SJCRH30 (cell line): Measurements from ENCODE around the gene TMEM250. TPM values are rescaled to one million over a fixed set of nuclear protein-coding genes. Genes with fewer than 3 reads are reported as not detected.
A peak's percentile ranks its signal among the peaks of the same experiment; 100 is the strongest.

Experiments used
- DNase-seq, 2 experiments: peaks; one replicate each; pipeline ENCODE4 v3.0.0-alpha.2; 2015 to 2020
- H3K27ac ChIP-seq: fragments of 250-450 bp; sonication (Bioruptor Pico); 2 replicates; pipeline ENCODE4 v1.5.1; 2020; ENCODE audit warnings: mild to moderate bottlenecking, moderate library complexity
- H3K27me3 ChIP-seq: fragments of 250-450 bp; sonication (Bioruptor Pico); 2 replicates; pipeline ENCODE4 v1.5.1; 2020; ENCODE audit warnings: mild to moderate bottlenecking, moderate library complexity
- H3K36me3 ChIP-seq: fragments of 250-450 bp; sonication (Bioruptor Pico); 2 replicates; pipeline ENCODE4 v1.5.1; 2020; ENCODE audit warnings: mild to moderate bottlenecking, moderate library complexity
- H3K4me1 ChIP-seq: fragments of 250-450 bp; sonication (Bioruptor Pico); 2 replicates; pipeline ENCODE4 v1.5.1; 2020; ENCODE audit warnings: mild to moderate bottlenecking, moderate library complexity
- H3K4me3 ChIP-seq: fragments of 250-450 bp; sonication (Bioruptor Pico); 2 replicates; pipeline ENCODE4 v1.5.1; 2020; ENCODE audit warnings: mild to moderate bottlenecking, moderate library complexity
- H3K9me3 ChIP-seq: fragments of 250-450 bp; sonication (Bioruptor Pico); replicated peaks from 2 replicates; pipeline ENCODE4 v1.5.1; 2020; ENCODE audit warnings: mild to moderate bottlenecking, moderate library complexity
- total RNA-seq: library from RNA; depleted of rRNA; stranded (reverse); fragments of >200 nt; shearing (Covaris generic); gene quantifications from 2 replicates; pipeline ENCODE4 v1.2.3, GENCODE V29; 2014

TMEM250 gene
- total RNA-seq, 1 experiment from 2014 or later, result 34.0 TPM

DNA sequence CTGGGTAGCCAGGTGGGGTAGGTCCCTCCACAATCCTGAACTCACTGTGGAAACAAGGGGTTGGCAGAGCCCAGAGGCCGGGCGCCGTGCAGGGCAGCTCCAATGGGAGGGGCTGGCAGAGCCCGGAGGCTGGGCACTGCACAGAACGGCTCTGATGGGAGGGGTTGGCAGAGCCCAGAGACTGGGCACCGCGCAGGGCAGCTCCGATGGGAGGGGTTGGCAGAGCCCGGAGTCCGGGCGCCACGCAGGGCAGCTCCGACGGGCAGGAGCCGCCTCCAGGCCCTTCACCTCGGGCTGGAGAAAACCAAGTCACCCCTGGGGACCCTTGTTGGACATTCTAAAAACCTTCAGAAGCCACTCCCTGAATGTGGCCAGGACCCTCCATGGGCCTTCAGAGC lies 32.9 kb downstream of the TMEM250 start:
- H3K9me3 ChIP-seq, result no peaks in the 10 kb centered on the region
- no peak overlapping the region for H3K27ac ChIP-seq
- no peak for DNase-seq
- no peaks in the 10 kb centered on the region for H3K36me3 ChIP-seq
- H3K27me3 ChIP-seq, result no peaks in the 10 kb centered on the region; the same call in 1 of the 2 replicates
- H3K4me3 ChIP-seq, result no peak overlapping the region
- peaks cover 23% of the 10 kb centered on the region for H3K4me1 ChIP-seq

- Histone ChIP-seq H3K4me1 (peaks cover 30% of the 10 kb centered on the region), H3K4me3 (no peak overlapping the region), H3K27me3 (no peaks in the 10 kb centered on the region; the same call in 1 of the 2 replicates)
These were observed 34.4 kb downstream of the TMEM250 start for GRCh38 chr9:136084063-136084944.

GRCh38 chr9:136083558-136084062 lies 35.1 kb downstream of the TMEM250 start:
- H3K4me3 ChIP-seq, result no peak overlapping the region
- H3K36me3 ChIP-seq, result no peaks in the 10 kb centered on the region
- H3K4me1 ChIP-seq, result peaks cover 29% of the 10 kb centered on the region
- no peak overlapping the region for H3K27ac ChIP-seq
- peak in 1 of 2 experiments; percentile 2 for DNase-seq
- H3K27me3 ChIP-seq, result no peaks in the 10 kb centered on the region
- no peaks in the 10 kb centered on the region for H3K9me3 ChIP-seq

More at GRCh38 chr9:136084063-136084944, 34.4 kb downstream of the TMEM250 start:
- no peaks in the 10 kb centered on the region for H3K36me3 ChIP-seq
- DNase-seq, result peak in 1 of 2 experiments; percentile 2
- no peak overlapping the region for H3K27ac ChIP-seq
- H3K9me3 ChIP-seq, result no peaks in the 10 kb centered on the region

- H3K27me3 ChIP-seq, result no peaks in the 10 kb centered on the region
- no peak overlapping the region for H3K27ac ChIP-seq
- peaks cover 29% of the 10 kb centered on the region for H3K4me1 ChIP-seq
- DNase-seq, result peak in 1 of 2 experiments; percentile 2
- H3K9me3 ChIP-seq, result no peaks in the 10 kb centered on the region
- no peak overlapping the region for H3K4me3 ChIP-seq
- no peaks in the 10 kb centered on the region for H3K36me3 ChIP-seq
These were observed 35.9 kb downstream of the TMEM250 start for GRCh38 chr9:136082496-136083361.

DNA sequence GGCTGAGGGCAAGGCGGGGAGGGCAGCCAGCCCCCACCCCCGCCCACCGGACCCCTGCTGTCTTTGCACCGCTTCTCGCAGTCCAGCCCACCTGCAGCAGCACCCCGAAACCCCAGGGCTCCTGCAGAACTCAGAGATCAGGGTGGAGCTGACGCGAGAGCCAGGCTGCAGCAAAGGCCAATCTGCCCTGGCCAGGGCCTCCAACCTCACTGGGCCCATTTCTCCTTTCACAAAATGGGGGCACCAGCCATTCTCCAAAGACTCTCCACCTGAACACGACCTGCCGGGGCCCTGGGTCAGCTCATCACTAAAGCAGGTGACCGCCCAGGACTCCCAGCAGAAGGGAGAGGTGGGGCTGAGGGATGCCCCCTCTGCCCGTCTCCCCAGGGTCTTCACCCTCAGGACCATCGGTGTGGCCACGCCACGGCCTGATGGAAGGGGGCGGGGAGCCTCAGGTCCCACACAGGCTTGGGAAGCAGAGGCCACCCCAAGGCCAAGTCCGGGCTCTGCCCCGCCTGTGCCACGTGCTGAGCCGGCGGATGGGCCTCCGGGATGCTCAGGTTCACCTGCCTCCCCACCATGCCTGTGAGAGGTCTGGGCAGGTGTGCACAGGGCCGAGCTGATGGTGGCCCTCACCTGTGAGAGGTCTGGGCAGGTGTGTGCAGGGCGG lies 36.7 kb downstream of the TMEM250 start:
- Histone ChIP-seq H3K27ac (no peak overlapping the region), H3K27me3 (no peaks in the 10 kb centered on the region), H3K9me3 (no peaks in the 10 kb centered on the region), H3K4me3 (no peak overlapping the region), H3K4me1 (peaks cover 29% of the 10 kb centered on the region), H3K36me3 (no peaks in the 10 kb centered on the region)
- peak in 1 of 2 experiments; percentile 6 for DNase-seq

GRCh38 chr9:136081113-136081825 lies 37.4 kb downstream of the TMEM250 start:
- H3K4me3 ChIP-seq, result no peak overlapping the region
- peaks cover 29% of the 10 kb centered on the region for H3K4me1 ChIP-seq
- peak; percentile 85 to 94 for DNase-seq
- H3K27me3 ChIP-seq, result no peaks in the 10 kb centered on the region
- no peaks in the 10 kb centered on the region for H3K9me3 ChIP-seq
- no peaks in the 10 kb centered on the region for H3K36me3 ChIP-seq
- no peak overlapping the region for H3K27ac ChIP-seq

- Histone ChIP-seq H3K36me3 (no peaks in the 10 kb centered on the region), H3K4me3 (no peak overlapping the region), H3K27ac (no peak overlapping the region), H3K27me3 (no peaks in the 10 kb centered on the region), H3K4me1 (peaks cover 29% of the 10 kb centered on the region), H3K9me3 (no peaks in the 10 kb centered on the region)
- no peak for DNase-seq
These were observed 38.0 kb downstream of the TMEM250 start for GRCh38 chr9:136080716-136081112.

DNA sequence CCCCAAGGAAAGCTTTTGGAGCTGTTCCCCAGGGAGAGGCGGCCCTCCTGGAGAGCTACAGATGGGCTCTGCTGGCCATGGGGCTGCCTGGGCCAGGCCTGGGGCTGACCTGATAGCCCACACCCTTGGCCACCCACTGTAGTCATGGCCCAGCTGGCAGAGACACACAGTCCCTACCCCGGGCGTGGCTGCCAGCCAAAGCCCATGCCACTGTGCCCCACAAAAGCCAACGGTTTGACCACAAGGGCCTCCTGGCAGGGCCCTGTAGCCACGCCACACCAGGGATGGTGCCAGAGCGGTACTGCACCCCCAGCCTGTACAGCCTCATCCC lies 38.8 kb downstream of the TMEM250 start:
- H3K27me3 ChIP-seq, result no peaks in the 10 kb centered on the region
- H3K9me3 ChIP-seq, result no peaks in the 10 kb centered on the region
- no peak overlapping the region for H3K27ac ChIP-seq
- no peaks in the 10 kb centered on the region for H3K36me3 ChIP-seq
- H3K4me3 ChIP-seq, result no peak overlapping the region
- peaks cover 29% of the 10 kb centered on the region for H3K4me1 ChIP-seq
- DNase-seq, result peak in 1 of 2 experiments; percentile 73

DNA sequence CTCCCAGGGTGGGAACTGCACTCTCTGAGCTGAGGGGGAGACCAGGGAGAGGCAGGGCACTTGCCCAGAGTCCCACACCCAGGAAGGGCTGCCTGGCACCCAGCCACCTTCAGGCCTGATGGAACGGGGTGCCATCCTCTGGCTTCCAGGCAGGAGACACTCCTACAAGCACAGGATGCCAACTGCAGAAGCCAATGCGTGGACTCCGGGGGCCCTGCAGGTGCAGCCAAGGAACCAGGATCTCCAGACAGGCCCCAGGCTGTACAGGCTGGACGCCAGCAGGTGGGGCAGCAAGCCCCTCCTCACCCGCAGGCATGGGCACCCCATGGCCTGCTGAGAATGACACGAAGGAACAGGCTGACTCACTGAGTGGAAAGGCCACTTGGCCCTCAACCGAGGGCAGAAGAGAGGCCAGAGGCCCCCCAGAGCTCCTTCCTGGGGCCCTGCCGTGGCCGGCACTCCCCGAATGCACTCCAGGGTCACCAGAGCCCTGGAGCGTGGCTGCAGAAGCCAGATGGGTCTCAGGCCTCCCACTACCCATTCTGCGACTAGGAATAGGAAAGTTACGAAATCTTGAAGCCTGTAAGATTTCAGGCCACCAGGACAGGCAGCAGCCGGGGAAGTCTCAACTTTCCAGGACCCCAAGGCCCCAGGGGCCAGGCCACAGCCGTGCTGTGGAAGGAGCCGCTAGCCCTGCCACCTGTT lies 39.3 kb downstream of the TMEM250 start:
- no peaks in the 10 kb centered on the region for H3K36me3 ChIP-seq
- H3K27me3 ChIP-seq, result no peaks in the 10 kb centered on the region
- no peak overlapping the region for H3K4me3 ChIP-seq
- H3K9me3 ChIP-seq, result no peaks in the 10 kb centered on the region
- DNase-seq, result peak; percentile 11 to 82
- no peak overlapping the region for H3K27ac ChIP-seq
- H3K4me1 ChIP-seq, result peaks cover 29% of the 10 kb centered on the region

DNA sequence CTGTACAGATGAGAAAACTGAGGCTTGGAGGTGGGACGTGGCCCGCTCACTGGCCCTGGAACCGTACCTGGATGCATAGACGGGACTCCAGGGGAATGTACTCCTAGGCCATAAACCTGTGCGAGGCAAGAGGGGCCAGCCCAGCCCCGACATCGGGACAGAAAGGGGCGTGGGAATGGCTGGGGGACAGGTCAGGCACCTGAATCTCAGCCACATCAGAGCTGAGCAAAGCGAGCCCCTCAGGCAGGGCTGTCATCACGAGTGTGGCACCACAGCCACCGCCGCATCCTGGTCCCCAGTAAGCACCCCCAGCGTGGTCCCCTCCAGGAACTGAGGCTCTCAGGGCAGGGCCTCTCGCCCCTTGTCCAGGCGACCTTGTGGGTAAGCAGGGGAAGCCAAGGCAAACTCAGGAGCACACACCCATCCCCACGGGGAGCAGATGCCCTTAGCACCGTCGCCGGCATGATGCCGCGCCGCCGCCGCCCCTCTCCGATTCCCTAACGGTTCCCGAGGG lies 40.1 kb downstream of the TMEM250 start:
- H3K27me3 ChIP-seq, result no peaks in the 10 kb centered on the region
- peak in 1 of 2 experiments; percentile 2 for DNase-seq
- H3K9me3 ChIP-seq, result no peaks in the 10 kb centered on the region
- H3K27ac ChIP-seq, result no peak overlapping the region
- no peaks in the 10 kb centered on the region for H3K36me3 ChIP-seq
- peaks cover 29% of the 10 kb centered on the region for H3K4me1 ChIP-seq
- H3K4me3 ChIP-seq, result no peak overlapping the region

DNA sequence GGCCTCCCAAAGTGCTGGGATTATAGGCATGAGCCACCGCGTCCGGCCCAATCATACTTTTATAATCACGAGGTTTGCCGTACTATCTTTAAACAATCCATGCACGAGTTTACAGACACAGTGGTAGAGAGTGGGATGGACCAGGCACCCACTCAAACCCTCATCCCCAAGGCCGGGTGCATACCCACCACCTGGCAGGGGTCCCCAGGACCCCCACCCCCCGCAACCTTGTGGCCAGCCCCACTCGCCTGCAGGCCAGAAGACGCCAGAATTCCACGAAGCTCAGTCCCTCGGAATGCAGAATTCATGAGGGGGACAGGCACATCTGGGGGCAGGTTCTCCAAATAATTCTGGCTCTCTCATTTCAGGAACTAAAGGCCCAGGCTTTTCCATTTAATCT lies 40.7 kb downstream of the TMEM250 start:
- Histone ChIP-seq H3K4me1 (peaks cover 29% of the 10 kb centered on the region), H3K9me3 (no peaks in the 10 kb centered on the region), H3K4me3 (no peak overlapping the region), H3K27me3 (no peaks in the 10 kb centered on the region), H3K27ac (no peak overlapping the region), H3K36me3 (no peaks in the 10 kb centered on the region)
- no peak for DNase-seq

- no peak for DNase-seq
- Histone ChIP-seq H3K9me3 (no peaks in the 10 kb centered on the region), H3K4me3 (no peak overlapping the region), H3K4me1 (peaks cover 29% of the 10 kb centered on the region), H3K27ac (no peak overlapping the region), H3K27me3 (no peaks in the 10 kb centered on the region), H3K36me3 (no peaks in the 10 kb centered on the region)
These were observed 41.2 kb downstream of the TMEM250 start for GRCh38 chr9:136077491-136077890.

GRCh38 chr9:136075881-136076678 lies 42.6 kb downstream of the TMEM250 start:
- Histone ChIP-seq H3K4me3 (no peak overlapping the region), H3K9me3 (no peaks in the 10 kb centered on the region), H3K27me3 (no peaks in the 10 kb centered on the region), H3K27ac (no peak overlapping the region), H3K4me1 (peaks cover 18% of the 10 kb centered on the region), H3K36me3 (no peaks in the 10 kb centered on the region)
- DNase-seq, result no peak
